Lung (tissue), 12 donors: ENCODE measurements around the gene KCNIP4. TPM values are rescaled to one million over a fixed set of nuclear protein-coding genes. Genes with fewer than 3 reads are reported as not detected.

Experiments
- ATAC-seq: fragments of 200-7000 bp; cut with Tn5 transposase; one replicate; pipeline ENCODE4 v1.9.1; 2020; ENCODE audit warnings: moderate number of reproducible peaks; ENCODE audit not compliant: insufficient read depth, low FRiP score
- DNase-seq, 3 donors: peaks; one replicate each; pipeline ENCODE4 v3.0.0-alpha.2; 2013 to 2017
- H3K27ac ChIP-seq, 2 donors: one replicate each; pipeline ENCODE4 v1.5.1; 2013; ENCODE audit warnings: mild to moderate bottlenecking in 2 of 2, moderate library complexity in 2 of 2, control low read depth in 1 of 2, inconsistent platforms in 1 of 2, low read depth in 1 of 2, low read length in 1 of 2
- H3K27me3 ChIP-seq, 3 donors: one replicate each; pipeline ENCODE4 v1.5.1; 2013; ENCODE audit warnings: low read length in 2 of 3; ENCODE audit not compliant: control insufficient read depth in 3 of 3, insufficient read depth in 3 of 3
- H3K36me3 ChIP-seq, 4 donors: one replicate each; pipeline ENCODE4 v1.5.1; 2013; ENCODE audit warnings: low read length in 4 of 4, mild to moderate bottlenecking in 1 of 4, moderate library complexity in 1 of 4; ENCODE audit not compliant: control insufficient read depth in 4 of 4, insufficient read depth in 4 of 4
- H3K4me1 ChIP-seq, 5 donors: one replicate each; pipeline ENCODE4 v1.5.1; 2013; ENCODE audit warnings: low read length in 5 of 5, mild to moderate bottlenecking in 2 of 5, moderate library complexity in 1 of 5; ENCODE audit not compliant: control insufficient read depth in 5 of 5, insufficient read depth in 5 of 5
- H3K4me3 ChIP-seq: one replicate; pipeline ENCODE4 v1.5.1; 2013; ENCODE audit warnings: mild to moderate bottlenecking, control low read depth, moderate library complexity
- H3K9ac ChIP-seq, 2 donors: one replicate each; pipeline ENCODE4 v1.5.1; 2013; ENCODE audit warnings: low read length in 2 of 2, control low read depth in 1 of 2; ENCODE audit not compliant: insufficient read depth in 1 of 2
- H3K9me3 ChIP-seq, 4 donors: one replicate each; pipeline ENCODE4 v1.5.1; 2013; ENCODE audit warnings: low read length in 3 of 4, mild to moderate bottlenecking in 1 of 4, moderate library complexity in 1 of 4; ENCODE audit not compliant: control insufficient read depth in 4 of 4, insufficient read depth in 3 of 4
- CTCF ChIP-seq: IDR thresholded peaks from 2 replicates; pipeline ENCODE4 v1.5.1; 2012; ENCODE audit warnings: mild to moderate bottlenecking; ENCODE audit errors: control extremely low read depth, extremely low read depth
- WGBS, 2 donors: extraction: QIAGEN DNeasy Blood & Tissue Kit; methylation state at CpG; one replicate each; pipeline ENCODE4 v1.1.7; 2013; 5-methylcytosine and 5-hydroxymethylcytosine counted together
- polyA plus RNA-seq, 2 donors: library from polyadenylated mRNA; stranded (reverse); fragments of 200-250 nt; gene quantifications; one replicate each; pipeline ENCODE4 v1.2.1, GENCODE V29; 2013
- total RNA-seq, 2 donors: library from RNA; depleted of rRNA in 1 of 2; stranded (reverse); fragments of >200 nt in 1 of 2; gene quantifications; one replicate each; pipeline ENCODE4 v1.2.1, GENCODE V29; 2014 to 2021
- donor health status: control.
- donor health status: control.
- donor health status: Bipolar disorder and iron deficiency.
- donor health status: healthy.
- donor health status: DM: yes; HTN: yes; CAD: no.

Gene KCNIP4
- total and polyA plus RNA-seq, 4 donors = 0.11 TPM; not detected in 3

DNA sequence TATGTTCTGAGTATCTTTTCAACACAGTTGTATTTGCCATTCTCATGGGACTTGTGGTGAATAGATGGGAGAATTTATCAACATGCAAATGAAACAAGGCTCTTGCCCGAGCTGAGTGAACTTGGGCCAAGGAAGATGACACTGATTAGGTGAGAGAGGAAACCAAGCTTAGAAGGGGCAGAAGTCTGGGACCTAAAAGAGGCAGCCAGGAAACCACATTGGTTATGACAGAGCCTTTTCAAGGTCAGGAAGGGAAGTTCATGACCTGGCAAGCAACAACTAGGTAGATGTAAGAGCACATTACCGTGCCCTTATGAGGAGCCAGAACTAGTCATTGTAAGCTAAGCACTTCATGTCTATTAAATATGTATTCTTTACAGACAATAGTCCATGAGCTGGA lies 658.0 kb downstream of the KCNIP4 start:
- no peaks in the 10 kb centered on the region for H3K27me3 ChIP-seq
- no peak for TF ChIP-seq CTCF
- H3K27ac ChIP-seq = no peak overlapping the region

GRCh38 chr4:21276046-21276445 lies 672.5 kb downstream of the KCNIP4 start:
- no peak for DNase-seq
- Histone ChIP-seq H3K4me3 (no peak overlapping the region), H3K4me1 (no peaks in the 10 kb centered on the region), H3K27ac (no peak overlapping the region), H3K9ac (no peak overlapping the region), H3K27me3 (no peaks in the 10 kb centered on the region), H3K9me3 (no peaks in the 10 kb centered on the region), H3K36me3 (no peaks in the 10 kb centered on the region)
- no peak for TF ChIP-seq CTCF
- ATAC-seq = no peak
- 95 to 98% methylated on average over 5 of the region's 5 CpGs for WGBS, 2 donors

More for the DNA sequence above, 658.0 kb downstream of the KCNIP4 start:
- no peak overlapping the region for H3K4me3 ChIP-seq
- H3K9ac ChIP-seq = no peak overlapping the region
- DNase-seq (peak; percentile 12 to 52 (median 21)), ATAC-seq (no peak)
- no peaks in the 10 kb centered on the region for H3K36me3 ChIP-seq
- 7 to 13% methylated on average over 2 of the region's 2 CpGs for WGBS, 2 donors
- peaks cover 0 to 4% (median 0%) of the 10 kb centered on the region in 5 donors for H3K4me1 ChIP-seq
- no peaks in the 10 kb centered on the region for H3K9me3 ChIP-seq

GRCh38 chr4:21271439-21272052 lies 677.0 kb downstream of the KCNIP4 start:
- H3K9me3 ChIP-seq = no peaks in the 10 kb centered on the region
- H3K27ac ChIP-seq = no peak overlapping the region
- no peaks in the 10 kb centered on the region for H3K4me1 ChIP-seq
- no peak for ATAC-seq
- no peaks in the 10 kb centered on the region for H3K36me3 ChIP-seq
- no peak overlapping the region for H3K4me3 ChIP-seq
- 58 to 71% methylated on average over 4 of the region's 4 CpGs for WGBS, 2 donors
- no peak for TF ChIP-seq CTCF
- no peak for DNase-seq
- H3K9ac ChIP-seq = no peak overlapping the region
- no peaks in the 10 kb centered on the region for H3K27me3 ChIP-seq

DNA sequence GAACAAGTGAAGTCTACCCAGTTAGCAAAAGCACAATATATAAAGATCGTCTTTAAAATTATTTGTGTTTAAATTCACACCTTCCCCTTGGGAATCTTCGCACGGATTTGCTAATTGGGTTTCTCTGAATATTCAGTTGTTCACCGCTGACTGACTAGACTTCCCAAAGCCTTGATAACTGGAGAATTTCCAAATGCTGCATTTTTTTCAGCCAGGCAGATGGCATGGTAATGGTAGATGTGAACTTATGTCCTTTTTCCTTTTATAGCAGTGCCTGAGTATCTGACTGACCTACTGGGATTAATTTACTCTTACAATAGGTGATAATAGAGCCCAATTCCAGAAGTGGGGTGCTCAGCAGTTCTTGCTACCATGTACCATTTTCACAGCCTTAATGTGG lies 700.2 kb downstream of the KCNIP4 start:
- no peaks in the 10 kb centered on the region for H3K4me1 ChIP-seq
- WGBS, 2 donors = 85 to 90% methylated on average over 4 of the region's 4 CpGs
- TF ChIP-seq CTCF = no peak
- no peak for ATAC-seq
- H3K4me3 ChIP-seq = no peak overlapping the region
- H3K9me3 ChIP-seq = no peaks in the 10 kb centered on the region
- DNase-seq = no peak
- H3K9ac ChIP-seq = no peak overlapping the region
- H3K36me3 ChIP-seq = no peaks in the 10 kb centered on the region
- H3K27ac ChIP-seq = no peak overlapping the region
- H3K27me3 ChIP-seq = no peaks in the 10 kb centered on the region
